Stimulated activated CD8-positive, alpha-beta memory T cell treated with anti-CD3 and anti-CD28 coated beads, Interleukin-12 subunit alpha, Interleukin-12 subunit beta, amount 100 ng/mL, for 1 hour (primary cell): ENCODE results near the gene SMYD3.
"Not testable (repeated sequence)": the region's sequence is repeated elsewhere in the genome, so short reads cannot be mapped to it uniquely, and the experiment has no call there.

Experiments
- DNase-seq: peaks from one replicate; pipeline ENCODE4 v3.0.0-alpha.2; 2020; ENCODE audit warnings: low read depth

Gene SMYD3

GRCh38 chr1:245800901-245801605 lies 706.0 kb downstream of the SMYD3 start:
- DNase-seq = no peak

GRCh38 chr1:245798349-245798711 lies 708.7 kb downstream of the SMYD3 start:
- DNase-seq = no peak

- no peak for DNase-seq
Observed at GRCh38 chr1:245797592-245798348, 709.3 kb downstream of the SMYD3 start.

GRCh38 chr1:245791410-245792312 lies 715.4 kb downstream of the SMYD3 start:
- no peak for DNase-seq

DNA sequence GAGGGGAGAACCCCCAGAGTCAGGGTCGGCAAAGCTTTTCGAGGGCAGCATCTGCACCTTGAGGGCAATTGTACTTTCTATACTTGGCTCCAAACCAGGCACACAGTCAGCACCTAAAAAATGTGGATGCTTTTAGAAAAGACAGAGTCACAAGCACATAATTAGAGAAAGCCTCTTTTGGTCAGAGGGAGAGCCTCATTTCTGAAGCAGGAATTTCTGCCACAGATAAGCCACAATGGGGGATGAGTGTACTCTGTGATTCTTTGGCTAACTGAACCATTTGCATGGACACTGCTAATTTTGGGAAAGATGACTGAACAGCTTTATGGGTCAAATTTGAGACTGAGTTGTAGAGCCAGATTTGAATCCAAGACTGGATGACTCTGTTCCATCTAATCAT lies 716.6 kb downstream of the SMYD3 start:
- DNase-seq = no peak

DNA sequence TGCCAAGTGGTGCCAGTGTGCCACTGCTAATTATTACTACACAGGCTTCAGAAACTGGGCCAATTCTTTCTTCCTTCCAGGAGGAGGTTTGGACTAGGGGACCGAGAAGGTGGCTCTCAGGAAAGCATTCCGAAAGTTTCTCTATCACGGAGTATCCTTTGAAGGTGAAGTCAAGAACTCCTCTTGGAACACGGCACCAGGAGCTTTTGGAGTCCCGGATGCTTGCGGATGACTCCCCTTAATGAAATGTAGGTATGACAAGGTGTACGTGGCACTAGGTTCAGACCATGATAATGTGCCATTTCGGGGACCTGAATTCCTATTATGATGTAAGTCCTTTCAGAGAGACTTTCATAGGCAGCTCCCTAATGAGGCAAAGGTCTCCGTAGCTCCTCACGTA lies 718.2 kb downstream of the SMYD3 start:
- no peak for DNase-seq

- DNase-seq = no peak
Observed at GRCh38 chr1:245788269-245788668, 718.8 kb downstream of the SMYD3 start.

GRCh38 chr1:245786948-245787347 lies 720.1 kb downstream of the SMYD3 start:
- no peak for DNase-seq

GRCh38 chr1:245779797-245780755 lies 727.0 kb downstream of the SMYD3 start:
- DNase-seq = no peak

- no peak for DNase-seq
Observed at GRCh38 chr1:245777752-245778151, 729.3 kb downstream of the SMYD3 start.

GRCh38 chr1:245776694-245777332 lies 730.3 kb downstream of the SMYD3 start:
- DNase-seq = no peak

DNA sequence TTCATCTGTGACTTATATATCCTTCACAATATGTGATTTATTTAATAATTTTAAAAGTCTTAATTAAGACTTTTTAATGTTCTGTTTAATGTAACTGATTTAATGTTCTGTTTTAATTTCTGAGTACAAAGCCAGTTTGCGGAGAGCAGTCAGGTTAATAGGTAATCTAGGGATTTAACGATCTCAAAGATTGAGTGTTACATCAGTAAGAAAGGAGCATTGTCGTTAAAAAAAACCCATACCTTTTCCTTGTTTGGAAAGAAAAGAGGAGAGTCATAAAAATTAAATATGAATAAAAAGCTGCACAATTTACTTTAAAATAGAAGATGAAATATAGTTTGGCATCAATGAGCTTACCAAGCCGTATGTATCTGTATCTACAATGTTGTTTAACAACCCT lies 730.9 kb downstream of the SMYD3 start:
- DNase-seq = no peak

DNA sequence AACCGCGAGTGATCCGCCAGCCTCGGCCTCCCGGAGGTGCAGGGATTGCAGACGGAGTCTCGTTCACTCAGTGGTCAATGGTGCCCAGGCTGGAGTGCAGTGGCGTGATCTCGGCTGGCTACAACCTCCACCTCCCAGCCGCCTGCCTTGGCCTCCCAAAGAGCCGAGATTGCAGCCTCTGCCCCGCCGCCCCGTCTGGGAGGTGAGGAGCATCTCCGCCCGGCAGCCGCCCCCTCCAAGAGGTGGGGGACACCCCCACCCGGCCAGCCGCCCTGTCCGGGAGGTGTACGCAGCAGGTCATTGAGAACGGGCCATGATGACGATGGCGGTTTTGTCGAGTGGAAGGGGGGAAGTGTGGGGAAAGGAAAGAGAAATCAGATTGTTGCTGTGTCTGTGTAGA lies 732.1 kb downstream of the SMYD3 start:
- DNase-seq = not testable (repeated sequence)

- no peak for DNase-seq
Observed at GRCh38 chr1:245774196-245774595, 732.9 kb downstream of the SMYD3 start.

- DNase-seq = no peak
Observed at GRCh38 chr1:245773344-245773743, 733.7 kb downstream of the SMYD3 start.

- DNase-seq = no peak
Observed at GRCh38 chr1:245772739-245773138, 734.3 kb downstream of the SMYD3 start.

GRCh38 chr1:245772325-245772724 lies 734.8 kb downstream of the SMYD3 start:
- DNase-seq = no peak

DNA sequence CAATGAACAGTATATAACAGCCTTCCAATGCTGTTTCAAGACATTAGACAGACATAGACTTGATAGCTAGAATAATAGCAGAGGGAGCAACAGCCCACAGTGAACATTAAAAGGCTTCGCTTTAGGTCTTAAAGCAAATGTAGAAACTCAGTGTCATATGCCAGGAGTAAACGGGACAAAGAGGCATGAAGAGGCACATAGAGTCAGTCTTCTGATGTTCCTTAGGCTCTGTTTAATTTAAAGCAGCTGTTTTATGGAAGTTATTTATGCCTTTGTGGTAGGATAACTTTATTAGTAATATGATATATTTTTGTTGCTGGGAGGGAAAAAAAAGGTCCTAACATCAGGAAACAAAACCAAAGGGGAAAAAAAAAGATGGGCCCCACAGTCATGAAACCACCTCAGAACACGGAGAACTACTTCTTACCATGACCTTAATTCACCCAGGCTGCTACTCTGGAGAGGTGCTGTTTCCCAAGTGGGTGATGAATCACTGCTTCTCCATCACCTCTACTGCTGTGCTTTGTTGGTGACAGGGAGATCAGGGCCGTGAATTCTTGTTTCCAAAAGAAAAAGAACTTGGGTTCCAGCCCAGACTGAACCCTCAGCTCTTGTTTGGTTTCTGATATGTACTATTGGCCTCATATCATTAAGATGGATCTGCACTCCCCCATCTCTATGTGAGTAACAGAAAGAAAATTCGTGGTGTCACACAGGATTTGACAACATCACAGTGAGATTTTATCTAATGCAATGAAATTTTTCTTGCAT lies 735.4 kb downstream of the SMYD3 start:
- no peak for DNase-seq

GRCh38 chr1:245770156-245770555 lies 736.9 kb downstream of the SMYD3 start:
- no peak for DNase-seq

GRCh38 chr1:245768596-245768995 lies 738.5 kb downstream of the SMYD3 start:
- DNase-seq = no peak
